GM10248 (cell line): Measurements from ENCODE around the gene PTPRH.

Source experiments
- CTCF ChIA-PET: fragments of 300-600 bp; sonication (Branson Sonifier 250); formaldehyde crosslinking; extraction: SDS; loops from one replicate; lab custom pipeline; 2021; ENCODE audit warnings: antibody characterized with exemption; lab: Yijun Ruan, JAX
- POLR2A ChIA-PET: fragments of 350-650 bp; sonication (Branson Sonifier 250); formaldehyde crosslinking; extraction: SDS; loops from one replicate; lab custom pipeline; 2020; ENCODE audit warnings: antibody characterized with exemption; lab: Yijun Ruan, JAX
- DNase-seq: peaks from one replicate; pipeline ENCODE4 v3.0.0; 2012; ENCODE audit errors: extremely low spot score
- TF ChIP-seq, protein P1 (sequence below): IDR thresholded peaks from 2 replicates; pipeline ENCODE4 v1.5.1; 2012; ENCODE audit warnings: mild to moderate bottlenecking, low read depth; ENCODE audit errors: extremely low read depth, missing control alignments, control extremely low read depth

The PTPRH gene

DNA sequence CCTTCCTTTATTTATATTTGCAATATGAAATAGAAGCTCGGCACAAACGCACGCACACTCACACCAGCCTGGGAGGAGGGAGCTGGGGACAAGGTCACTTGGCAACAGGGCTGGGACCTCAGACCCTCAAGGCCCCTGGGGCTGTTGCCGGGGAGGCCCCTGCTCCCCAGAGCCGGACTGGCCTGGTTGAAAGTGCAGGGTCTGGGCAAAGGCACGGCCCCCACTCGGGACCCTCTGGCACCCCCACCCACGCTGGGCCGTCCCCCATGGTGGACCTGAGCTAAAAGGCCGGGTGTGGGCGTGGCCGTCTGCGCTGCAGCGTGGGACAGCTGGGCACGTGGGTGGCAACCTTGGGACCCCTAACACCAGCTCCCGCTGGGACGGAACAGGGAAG, 20.5 kb upstream of the PTPRH start:
- DNase-seq = no peak
- ChIA-PET POLR2A (no interaction called here), CTCF (no interaction called here)
- TF ChIP-seq, protein P1, sequence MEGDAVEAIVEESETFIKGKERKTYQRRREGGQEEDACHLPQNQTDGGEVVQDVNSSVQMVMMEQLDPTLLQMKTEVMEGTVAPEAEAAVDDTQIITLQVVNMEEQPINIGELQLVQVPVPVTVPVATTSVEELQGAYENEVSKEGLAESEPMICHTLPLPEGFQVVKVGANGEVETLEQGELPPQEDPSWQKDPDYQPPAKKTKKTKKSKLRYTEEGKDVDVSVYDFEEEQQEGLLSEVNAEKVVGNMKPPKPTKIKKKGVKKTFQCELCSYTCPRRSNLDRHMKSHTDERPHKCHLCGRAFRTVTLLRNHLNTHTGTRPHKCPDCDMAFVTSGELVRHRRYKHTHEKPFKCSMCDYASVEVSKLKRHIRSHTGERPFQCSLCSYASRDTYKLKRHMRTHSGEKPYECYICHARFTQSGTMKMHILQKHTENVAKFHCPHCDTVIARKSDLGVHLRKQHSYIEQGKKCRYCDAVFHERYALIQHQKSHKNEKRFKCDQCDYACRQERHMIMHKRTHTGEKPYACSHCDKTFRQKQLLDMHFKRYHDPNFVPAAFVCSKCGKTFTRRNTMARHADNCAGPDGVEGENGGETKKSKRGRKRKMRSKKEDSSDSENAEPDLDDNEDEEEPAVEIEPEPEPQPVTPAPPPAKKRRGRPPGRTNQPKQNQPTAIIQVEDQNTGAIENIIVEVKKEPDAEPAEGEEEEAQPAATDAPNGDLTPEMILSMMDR = no peak

DNA sequence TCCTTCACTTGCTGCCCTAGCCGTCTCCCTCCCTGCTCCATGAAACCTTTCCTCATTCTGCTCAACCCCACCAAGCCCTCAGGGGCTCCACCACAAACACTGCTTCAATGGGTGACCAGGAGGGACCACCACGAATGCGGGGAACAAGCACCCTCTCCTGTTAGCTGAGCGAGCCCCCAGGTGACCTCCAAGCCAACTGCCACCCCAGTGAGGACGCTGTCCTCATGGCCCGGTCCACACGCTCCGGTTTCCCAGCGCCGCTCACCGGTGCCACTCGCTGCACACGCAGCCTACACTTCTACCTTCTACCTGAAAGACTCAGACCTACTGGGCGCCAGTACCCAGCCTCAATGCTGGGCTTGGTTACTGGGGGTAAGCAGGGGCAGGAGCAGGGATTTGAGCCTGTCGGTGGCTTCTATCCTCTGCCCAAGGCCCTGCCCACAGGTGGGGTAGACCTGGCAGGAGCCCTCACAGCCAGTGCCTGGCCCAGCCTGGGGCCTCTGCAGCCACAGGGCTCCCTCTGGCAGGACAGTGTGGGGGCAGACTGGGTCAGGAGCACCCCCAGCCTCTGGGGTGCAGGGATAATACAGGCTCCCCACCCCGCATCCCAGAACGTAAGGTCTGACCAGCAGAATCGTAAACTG, 20.0 kb upstream of the PTPRH start:
- DNase-seq = no peak
- ChIA-PET CTCF (no interaction called here), POLR2A (no interaction called here)
- TF ChIP-seq, protein P1 = no peak

DNA sequence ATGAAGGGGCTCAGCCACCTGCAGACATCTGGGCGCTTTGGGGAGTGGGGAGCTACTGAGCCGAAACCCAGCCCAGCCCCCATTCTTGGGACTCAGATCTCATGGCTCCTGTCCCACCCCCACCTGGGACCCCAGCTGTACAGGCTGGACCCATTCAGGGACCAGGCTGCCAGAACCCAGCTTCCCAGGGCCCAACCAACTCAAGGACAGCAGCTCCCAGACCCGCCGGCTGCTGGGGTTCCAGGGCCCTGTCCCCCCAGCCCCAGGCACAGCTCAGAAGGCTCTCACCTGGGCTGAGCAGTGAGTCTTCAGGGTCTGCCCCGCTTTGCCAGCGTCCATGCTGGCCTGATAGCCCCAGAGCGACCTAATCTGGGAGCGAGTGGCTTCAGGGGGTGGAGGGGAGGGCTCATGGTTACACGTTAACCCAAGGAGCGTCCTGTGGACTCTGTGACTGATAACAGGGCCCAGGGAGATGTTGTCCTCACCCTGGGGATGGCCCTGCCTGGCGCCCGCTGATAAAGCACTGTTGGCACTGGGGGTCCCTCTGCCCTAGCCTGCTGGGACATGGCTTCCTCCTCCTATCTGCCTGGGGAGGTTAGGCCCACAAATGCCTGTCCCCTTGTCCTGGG, 19.2 kb upstream of the PTPRH start, which contains the start of gene TMEM86B:
TSS of gene TMEM86B (minus strand) at position 361 of the 629 bp plus-strand sequence. CDS start at position 339, 22 bp downstream.
- TF ChIP-seq, protein P1 = no peak
- ChIA-PET POLR2A (no interaction called here), CTCF (interaction anchor here (1.4 kb wide), 1 partner anchor 14 kb away, joined by 5 read pairs; no protein-coding TSS in a partner anchor)
- no peak for DNase-seq

DNA sequence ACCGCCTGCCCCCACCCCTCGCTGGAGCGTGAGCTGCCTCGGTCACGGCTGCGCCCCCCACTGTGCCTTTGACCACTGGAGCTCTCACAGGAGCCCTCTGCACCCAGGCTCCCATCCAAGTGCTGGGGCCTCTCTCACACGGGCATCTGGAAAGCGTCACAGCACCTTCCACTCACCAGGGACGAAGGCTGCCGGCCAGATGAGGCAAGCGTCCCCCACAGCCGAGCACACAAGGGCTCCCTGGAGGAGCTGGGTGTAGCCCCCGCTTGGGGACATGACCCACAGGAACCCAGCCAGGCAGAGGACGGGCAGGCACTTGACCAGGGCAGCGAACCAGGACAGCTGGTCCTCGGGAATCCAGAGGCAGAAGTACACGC, 18.7 kb upstream of the PTPRH start:
- TF ChIP-seq, protein P1 = no peak
- CTCF ChIA-PET = interaction anchor here (1.4 kb wide), 1 partner anchor 14 kb away, joined by 5 read pairs; no protein-coding TSS in a partner anchor
- no peak for DNase-seq
- POLR2A ChIA-PET = interaction anchor here (0.6 to 0.7 kb wide), 2 partner anchors 9 to 765 kb away, joined by 3 read pairs; no protein-coding TSS in a partner anchor

DNA sequence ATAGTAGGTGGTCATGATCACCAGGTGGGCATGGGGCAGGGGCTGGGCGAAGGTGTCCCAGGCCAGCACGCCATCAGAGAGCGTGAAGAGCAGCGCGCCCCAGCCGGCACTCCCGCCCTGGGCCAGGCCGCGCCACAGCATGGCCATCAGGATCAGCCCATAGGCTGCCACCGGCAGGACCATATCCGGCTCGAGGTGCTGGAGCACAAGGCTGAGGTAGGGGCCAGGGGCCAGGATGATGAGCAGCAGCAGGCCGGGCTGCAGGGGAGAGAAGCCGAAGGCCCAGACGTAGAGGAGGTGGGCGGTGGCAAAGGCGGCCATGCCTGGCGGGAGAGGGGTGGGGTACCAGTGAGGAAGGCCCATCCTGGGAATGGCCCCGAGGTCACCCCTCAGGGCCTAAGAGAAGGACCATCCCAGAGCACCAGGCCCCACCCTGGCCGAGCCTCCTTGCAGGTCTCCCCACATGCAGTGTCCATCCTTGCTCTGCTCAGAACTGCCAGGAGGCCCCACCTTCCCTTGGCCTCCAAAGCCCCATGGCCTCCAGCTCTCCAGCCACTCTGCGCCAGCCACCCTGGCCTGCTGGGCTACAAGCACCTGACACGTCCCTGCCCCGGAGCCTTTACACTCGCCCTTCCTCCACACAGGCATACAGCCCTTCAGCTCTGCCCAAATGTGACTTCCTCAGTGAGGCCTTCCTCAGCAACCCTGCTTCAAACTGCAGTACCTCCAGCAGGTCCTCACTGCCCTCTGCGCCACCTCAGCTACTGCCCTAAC, 18.1 kb upstream of the PTPRH start:
- ChIA-PET CTCF (interaction anchor here (1.4 kb wide), 1 partner anchor 15 kb away, joined by 5 read pairs; no protein-coding TSS in a partner anchor), POLR2A (interaction anchor here (0.6 to 0.7 kb wide), 2 partner anchors 9 to 765 kb away, joined by 3 read pairs; no protein-coding TSS in a partner anchor)
- no peak for DNase-seq
- TF ChIP-seq, protein P1 = no peak

DNA sequence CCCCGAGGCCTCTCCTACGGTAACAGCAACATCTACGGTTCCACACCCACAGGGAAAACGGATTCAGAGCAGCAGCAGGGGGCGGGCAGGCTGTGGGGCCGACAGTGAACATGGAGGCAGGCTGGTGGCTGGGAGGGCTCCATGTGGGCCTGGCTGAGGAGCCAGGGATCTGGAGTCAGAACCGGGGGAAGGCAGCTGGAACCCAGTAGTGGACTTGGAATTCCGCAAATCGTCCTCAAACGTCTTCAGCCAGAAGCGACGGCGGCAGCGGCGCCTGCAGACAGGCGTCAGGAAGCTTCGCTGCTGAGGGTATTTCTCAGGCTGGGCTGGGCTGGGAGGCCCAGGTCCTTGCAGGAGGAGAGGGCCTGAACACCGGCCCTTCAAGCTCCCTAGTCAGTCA, 17.5 kb upstream of the PTPRH start:
- TF ChIP-seq, protein P1 = no peak
- DNase-seq = no peak
- ChIA-PET POLR2A (no interaction called here), CTCF (no interaction called here)
